Keratinocyte (primary cell): Measurements from ENCODE around the gene NR2C1.

ENCODE experiments used
- CTCF ChIP-seq, 3 experiments: IDR thresholded peaks in 1 of 3; conservative IDR thresholded peaks in 1 of 3; optimal IDR thresholded peaks in 1 of 3; 2 replicates in 2 of 3; 3 replicates in 1 of 3; pipeline versions ENCODE3 to v1.5.1; 2011; ENCODE audit warnings: low read length in 3 of 3, mild to moderate bottlenecking in 3 of 3, moderate library complexity in 2 of 3, control low read depth in 1 of 3, inconsistent platforms in 1 of 3; ENCODE audit not compliant: insufficient read depth in 2 of 3; ENCODE audit errors: extremely low read depth in 1 of 3
- EZH2 ChIP-seq: IDR thresholded peaks from one replicate; pipeline ENCODE4 v1.6.1; 2012; ENCODE audit warnings: inconsistent platforms, mild to moderate bottlenecking, low read length, moderate library complexity

GRCh38 chr12:95116341-95116740 is 42.9 kb upstream of the NR2C1 start:
- TF ChIP-seq CTCF (optimal IDR thresholded peaks at IDR 0.05 in 1 of 3, IDR thresholded peaks at IDR 0.05 in 1 of 3, conservative IDR thresholded peaks at IDR 0.05 in 1 of 3; ENCODE audit: extremely low read depth in 1 of 3, insufficient read depth in 2 of 3, low read length in 3 of 3) (no peak), EZH2 (no peak)
